Measurements from ENCODE around the gene SLC7A8.
"Not testable (repeated sequence)": the region's sequence is repeated elsewhere in the genome, so short reads cannot be mapped to it uniquely, and the experiment has no call there.

The SLC7A8 gene

GRCh38 chr14:23183479-23183878 is at the start of gene SLC7A8:
Gene SLC7A8, minus strand, starts transcription at chr14:23183660. Its CDS starts 746 bp downstream, at chr14:23182914.
- no peak for DNase-seq

GRCh38 chr14:23232241-23232808 is 48.9 kb upstream of the SLC7A8 start:
- not testable (repeated sequence) for DNase-seq

GRCh38 chr14:23228812-23229211 is 45.4 kb upstream of the SLC7A8 start:
- no peak for DNase-seq

- no peak for DNase-seq
Observed at GRCh38 chr14:23227566-23227965, 44.1 kb upstream of the SLC7A8 start.

GRCh38 chr14:23224958-23225357 is 41.5 kb upstream of the SLC7A8 start:
- DNase-seq, result not testable (repeated sequence)

- no peak for DNase-seq
Observed at GRCh38 chr14:23219075-23219474, 35.6 kb upstream of the SLC7A8 start.

- no peak for DNase-seq
Observed at GRCh38 chr14:23217032-23218020, 33.9 kb upstream of the SLC7A8 start.

GRCh38 chr14:23215421-23215820 is 32.0 kb upstream of the SLC7A8 start:
- DNase-seq, result no peak

GRCh38 chr14:23209651-23210423 is 26.4 kb upstream of the SLC7A8 start:
- DNase-seq, result no peak

- no peak for DNase-seq
Observed at GRCh38 chr14:23208324-23208723, 24.9 kb upstream of the SLC7A8 start.

- no peak for DNase-seq
Observed at GRCh38 chr14:23207146-23207540, 23.7 kb upstream of the SLC7A8 start.

GRCh38 chr14:23206422-23207145 is 23.1 kb upstream of the SLC7A8 start:
- DNase-seq, result no peak

GRCh38 chr14:23202001-23202400 is 18.5 kb upstream of the SLC7A8 start:
- no peak for DNase-seq

GRCh38 chr14:23199141-23199540 is 15.7 kb upstream of the SLC7A8 start:
- DNase-seq, result not testable (repeated sequence)

- not testable (repeated sequence) for DNase-seq
Observed at GRCh38 chr14:23196487-23196886, 13.0 kb upstream of the SLC7A8 start.

- DNase-seq, result no peak
Observed at GRCh38 chr14:23195552-23196101, 12.2 kb upstream of the SLC7A8 start.

- no peak for DNase-seq
Observed at GRCh38 chr14:23193432-23193831, 10.0 kb upstream of the SLC7A8 start.

GRCh38 chr14:23187925-23188324 is 4.5 kb upstream of the SLC7A8 start:
- no peak for DNase-seq

GRCh38 chr14:23186913-23187654 is 3.6 kb upstream of the SLC7A8 start:
- DNase-seq, result peak; percentile 32

- no peak for DNase-seq
Observed at GRCh38 chr14:23185063-23185462, 1.6 kb upstream of the SLC7A8 start.

- DNase-seq, result no peak
Observed at GRCh38 chr14:23183158-23183470, 346 bp downstream of the SLC7A8 start.
